Astrocyte of the cerebellum (primary cell): ENCODE data around the gene EYS.
"Not testable (repeated sequence)": the region's sequence is repeated elsewhere in the genome, so short reads cannot be mapped to it uniquely, and the experiment has no call there.

ENCODE experiments used
- DNase-seq: peaks from one replicate; pipeline ENCODE4 v3.0.0-alpha.2; 2011; ENCODE audit warnings: low read depth
- H3K4me3 ChIP-seq: 2 replicates; pipeline ENCODE4 v1.5.1; 2011; ENCODE audit warnings: mild to moderate bottlenecking, low read depth, low read length, moderate library complexity
- CTCF ChIP-seq: IDR thresholded peaks from 2 replicates; pipeline ENCODE4 v1.5.1; 2012; ENCODE audit warnings: low read length, low read depth, moderate library complexity, mild to moderate bottlenecking; ENCODE audit errors: missing control alignments
- in situ Hi-C: cut with HindIII; loops from 2 replicates; pipeline ENCODE4 v1.10.0; 2017; ENCODE audit warnings: low sequenced_read_pairs

The EYS gene

GRCh38 chr6:63897952-63898351 is 1809.1 kb downstream of the EYS start:
- TF ChIP-seq CTCF = no peak
- no peak for DNase-seq
- in situ Hi-C loops = no loop called here
- no peak overlapping the region for H3K4me3 ChIP-seq

- no peak for TF ChIP-seq CTCF
- no peak for DNase-seq
- in situ Hi-C loops = no loop called here
- H3K4me3 ChIP-seq = no peak overlapping the region
Observed at GRCh38 chr6:63897459-63897858, 1809.6 kb downstream of the EYS start.

GRCh38 chr6:63888416-63888815 is 1818.6 kb downstream of the EYS start:
- no peak overlapping the region for H3K4me3 ChIP-seq
- TF ChIP-seq CTCF = no peak
- in situ Hi-C loops = no loop called here
- DNase-seq = no peak

GRCh38 chr6:63887804-63888203 is 1819.2 kb downstream of the EYS start:
- H3K4me3 ChIP-seq, in situ Hi-C loops, DNase-seq: not testable (repeated sequence)

GRCh38 chr6:63887002-63887751 is 1819.8 kb downstream of the EYS start:
- no peak for TF ChIP-seq CTCF
- no peak for DNase-seq
- in situ Hi-C loops = no loop called here
- H3K4me3 ChIP-seq = no peak overlapping the region

GRCh38 chr6:63886341-63886740 is 1820.7 kb downstream of the EYS start:
- no peak for DNase-seq
- in situ Hi-C loops = no loop called here
- no peak for TF ChIP-seq CTCF
- no peak overlapping the region for H3K4me3 ChIP-seq

GRCh38 chr6:63883597-63883996 is 1823.4 kb downstream of the EYS start:
- no peak overlapping the region for H3K4me3 ChIP-seq
- in situ Hi-C loops = no loop called here
- DNase-seq = no peak
- no peak for TF ChIP-seq CTCF
